A673 (cell line): ENCODE data around the gene ARL10. TPM values are rescaled to one million over a fixed set of nuclear protein-coding genes. Genes with fewer than 3 reads are reported as not detected.

Source experiments
- BruUV-seq: library from RNA; stranded (reverse); fragments of 400-500 nt; replicated peaks from 2 replicates; lab custom pipeline; 2021; lab: Mats Ljungman, UMichigan
- CTCF ChIA-PET: fragments of 300-600 bp; sonication (Branson Sonifier 250); formaldehyde crosslinking; loops from one replicate; lab custom pipeline; 2022; ENCODE audit warnings: antibody characterized with exemption; lab: Charles Lee
- POLR2A ChIA-PET: fragments of 300-600 bp; sonication (Branson Sonifier 250); formaldehyde crosslinking; loops from one replicate; lab custom pipeline; 2022; ENCODE audit warnings: antibody characterized with exemption; ENCODE audit not compliant: low non-redundant PET; lab: Charles Lee
- DNase-seq: peaks from one replicate; pipeline ENCODE4 v3.0.0-alpha.2; 2015; ENCODE audit warnings: low spot score
- H3K27ac ChIP-seq: fragments of 200-600 bp; sonication (generic); 2 replicates; pipeline ENCODE4 v1.5.1; 2016; ENCODE audit warnings: mixed run types, low read depth, mild to moderate bottlenecking, mixed read lengths, antibody characterized with exemption, low read length; ENCODE audit not compliant: poor library complexity, severe bottlenecking
- H3K27me3 ChIP-seq: fragments of 200-600 bp; sonication (generic); replicated peaks from 2 replicates; pipeline ENCODE4 v1.6.1; 2017; ENCODE audit warnings: mixed run types, low read depth, mild to moderate bottlenecking, mixed read lengths, antibody characterized with exemption, low read length; ENCODE audit not compliant: insufficient read depth, poor library complexity
- H3K36me3 ChIP-seq: fragments of 200-600 bp; sonication (generic); 2 replicates; pipeline ENCODE4 v1.6.1; 2016; ENCODE audit warnings: mixed run types, mild to moderate bottlenecking, mixed read lengths, antibody characterized with exemption, low read length; ENCODE audit not compliant: insufficient read depth, poor library complexity, severe bottlenecking
- H3K4me1 ChIP-seq: fragments of 200-600 bp; sonication (generic); 2 replicates; pipeline ENCODE4 v1.6.1; 2017; ENCODE audit warnings: mixed run types, mild to moderate bottlenecking, mixed read lengths, antibody characterized with exemption, low read length; ENCODE audit not compliant: insufficient read depth, poor library complexity, severe bottlenecking
- H3K4me3 ChIP-seq: fragments of 200-600 bp; sonication (generic); 2 replicates; pipeline ENCODE4 v1.5.1; 2016; ENCODE audit warnings: low read depth, mixed run types, mild to moderate bottlenecking, mixed read lengths, low read length; ENCODE audit not compliant: poor library complexity, severe bottlenecking
- H3K9me3 ChIP-seq: fragments of 200-600 bp; sonication (generic); 2 replicates; pipeline ENCODE4 v1.6.1; 2016; ENCODE audit warnings: mixed run types, low read depth, mild to moderate bottlenecking, mixed read lengths, antibody characterized with exemption, low read length; ENCODE audit not compliant: poor library complexity, severe bottlenecking
- CTCF ChIP-seq: fragments of 300-800, 200-600 bp; sonication (generic); conservative IDR thresholded peaks from 2 replicates; pipeline ENCODE4 v1.5.1; 2017; ENCODE audit warnings: low read depth, mild to moderate bottlenecking, antibody characterized with exemption, low read length, moderate library complexity, mixed read lengths
- EZH2 ChIP-seq: fragments of 200-600 bp; sonication (generic); IDR thresholded peaks from 2 replicates; pipeline ENCODE4 v1.6.1; 2017; ENCODE audit warnings: borderline replicate concordance, low read depth, mild to moderate bottlenecking, mixed read lengths, antibody characterized with exemption, low read length; ENCODE audit not compliant: poor library complexity, severe bottlenecking
- intact Hi-C: fragments of 100-400 bp; cut with micrococcal nuclease; formaldehyde crosslinking; loops from one replicate; pipeline ENCODE4 v1.10.0; 2022; ENCODE audit not compliant: unreplicated experiment
- total RNA-seq: library from RNA; stranded (reverse); gene quantifications from 2 replicates; pipeline ENCODE4 v1.2.3, GENCODE V29; 2021

ARL10 gene
- total RNA-seq, 1 experiment from 2014 or later: 13.6 TPM

GRCh38 chr5:176383248-176383905, 18.1 kb downstream of the ARL10 start:
- CTCF ChIA-PET: no interaction called here
- no peaks in the 10 kb centered on the region for H3K27me3 ChIP-seq
- TF ChIP-seq CTCF (no peak), EZH2 (no peak)
- peaks cover 44% of the 10 kb centered on the region for H3K36me3 ChIP-seq
- no peak overlapping the region for H3K27ac ChIP-seq
- no peaks in the 10 kb centered on the region for H3K9me3 ChIP-seq
- peaks cover 10% of the 10 kb centered on the region for H3K4me1 ChIP-seq
- POLR2A ChIA-PET: no interaction called here
- intact Hi-C loops: no loop called here
- DNase-seq: no peak
- BruUV-seq: no TSS peak
- H3K4me3 ChIP-seq: no peak overlapping the region

GRCh38 chr5:176383961-176384360, 18.7 kb downstream of the ARL10 start:
- CTCF ChIA-PET: no interaction called here
- peaks cover 44% of the 10 kb centered on the region for H3K36me3 ChIP-seq

GRCh38 chr5:176384366-176384930, 19.2 kb downstream of the ARL10 start:
- Histone ChIP-seq H3K4me1 (peaks cover 10% of the 10 kb centered on the region), H3K36me3 (peaks cover 44% of the 10 kb centered on the region), H3K27ac (no peak overlapping the region), H3K9me3 (no peaks in the 10 kb centered on the region), H3K4me3 (no peak overlapping the region), H3K27me3 (no peaks in the 10 kb centered on the region)
- BruUV-seq: no TSS peak
- CTCF ChIA-PET: no interaction called here
- POLR2A ChIA-PET: no interaction called here
- intact Hi-C loops: no loop called here
- TF ChIP-seq CTCF (no peak), EZH2 (no peak)
- no peak for DNase-seq

More at GRCh38 chr5:176383961-176384360, 18.7 kb downstream of the ARL10 start:
- BruUV-seq: no TSS peak
- no peak for DNase-seq
- no peak overlapping the region for H3K27ac ChIP-seq
- H3K9me3 ChIP-seq: no peaks in the 10 kb centered on the region
- H3K27me3 ChIP-seq: no peaks in the 10 kb centered on the region
- peaks cover 10% of the 10 kb centered on the region for H3K4me1 ChIP-seq
- POLR2A ChIA-PET: no interaction called here
- H3K4me3 ChIP-seq: no peak overlapping the region
- TF ChIP-seq CTCF: no peak
- TF ChIP-seq EZH2: no peak
- intact Hi-C loops: no loop called here
